Esophagus squamous epithelium (tissue), 4 donors: ENCODE results near the gene RBBP7.

ENCODE experiments used
- POLR2A ChIP-seq, 4 donors: fragments of 450-650 bp; IDR thresholded peaks; one replicate each; pipeline ENCODE4 v1.6.1; 2017; ENCODE audit warnings: antibody characterized with exemption in 4 of 4, mild to moderate bottlenecking in 4 of 4, moderate library complexity in 3 of 4
- TF ChIP-seq, protein P1 (sequence below), 6 experiments: fragments of 450-650 bp in 4 of 6; fragments of 200-600 bp in 2 of 6; sonication (generic) in 2 of 6; IDR thresholded peaks; one replicate each; pipeline ENCODE4 v1.5.1; 2016 to 2019; ENCODE audit warnings: antibody characterized with exemption in 6 of 6, mild to moderate bottlenecking in 4 of 6, moderate library complexity in 4 of 6

DNA sequence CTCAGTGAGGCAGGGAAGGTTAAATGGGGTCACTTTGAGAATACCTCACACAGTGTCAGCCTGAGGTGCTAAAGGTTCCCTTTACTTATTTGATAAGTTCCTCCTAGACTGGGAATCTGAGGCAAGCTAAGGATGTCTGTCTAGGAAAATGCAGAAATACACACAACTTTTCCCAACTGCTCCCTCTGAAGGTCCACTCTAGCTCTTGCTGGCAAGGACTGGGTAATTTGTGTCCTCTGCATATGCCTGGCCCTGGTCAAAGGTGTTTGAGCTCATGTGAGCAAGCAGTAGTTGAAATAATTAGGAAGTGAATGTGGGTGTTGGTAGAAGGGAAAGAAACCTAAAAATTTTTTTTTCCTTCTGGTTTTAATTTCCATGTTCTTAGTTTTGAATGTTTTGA lies 62.6 kb downstream of the RBBP7 start:
- no peak for TF ChIP-seq POLR2A (IDR thresholded peaks at IDR 0.05)
- TF ChIP-seq, protein P1, sequence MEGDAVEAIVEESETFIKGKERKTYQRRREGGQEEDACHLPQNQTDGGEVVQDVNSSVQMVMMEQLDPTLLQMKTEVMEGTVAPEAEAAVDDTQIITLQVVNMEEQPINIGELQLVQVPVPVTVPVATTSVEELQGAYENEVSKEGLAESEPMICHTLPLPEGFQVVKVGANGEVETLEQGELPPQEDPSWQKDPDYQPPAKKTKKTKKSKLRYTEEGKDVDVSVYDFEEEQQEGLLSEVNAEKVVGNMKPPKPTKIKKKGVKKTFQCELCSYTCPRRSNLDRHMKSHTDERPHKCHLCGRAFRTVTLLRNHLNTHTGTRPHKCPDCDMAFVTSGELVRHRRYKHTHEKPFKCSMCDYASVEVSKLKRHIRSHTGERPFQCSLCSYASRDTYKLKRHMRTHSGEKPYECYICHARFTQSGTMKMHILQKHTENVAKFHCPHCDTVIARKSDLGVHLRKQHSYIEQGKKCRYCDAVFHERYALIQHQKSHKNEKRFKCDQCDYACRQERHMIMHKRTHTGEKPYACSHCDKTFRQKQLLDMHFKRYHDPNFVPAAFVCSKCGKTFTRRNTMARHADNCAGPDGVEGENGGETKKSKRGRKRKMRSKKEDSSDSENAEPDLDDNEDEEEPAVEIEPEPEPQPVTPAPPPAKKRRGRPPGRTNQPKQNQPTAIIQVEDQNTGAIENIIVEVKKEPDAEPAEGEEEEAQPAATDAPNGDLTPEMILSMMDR (IDR thresholded peaks at IDR 0.05), result no peak
